Measurements from ENCODE around the gene STAB1. TPM values are rescaled to one million over a fixed set of nuclear protein-coding genes. Genes with fewer than 3 reads are reported as not detected.
"Not testable (repeated sequence)": the region's sequence is repeated elsewhere in the genome, so short reads cannot be mapped to it uniquely, and the experiment has no call there.

Gene STAB1
- total and polyA plus RNA-seq, 2 of the 13 experiments (the other 11 are each of a cell fraction or from before 2014, with no cell fraction given), result 0.09 to 0.34 TPM

GRCh38 chr3:52526671-52527038 is 31.5 kb downstream of the STAB1 start:
- in situ Hi-C loops (cut with HindIII; ENCODE audit: extremely low pct_ligation_motif_present, low pct_unique_long_range_greater_than_20kb); CTCF ChIA-PET (ENCODE audit: low intra/inter-chr PET ratio, low total read pairs): not testable (repeated sequence)
- WGBS (ENCODE audit: low lambda C conversion rate), result 94% methylated on average over 4 of the region's 5 CpGs

DNA sequence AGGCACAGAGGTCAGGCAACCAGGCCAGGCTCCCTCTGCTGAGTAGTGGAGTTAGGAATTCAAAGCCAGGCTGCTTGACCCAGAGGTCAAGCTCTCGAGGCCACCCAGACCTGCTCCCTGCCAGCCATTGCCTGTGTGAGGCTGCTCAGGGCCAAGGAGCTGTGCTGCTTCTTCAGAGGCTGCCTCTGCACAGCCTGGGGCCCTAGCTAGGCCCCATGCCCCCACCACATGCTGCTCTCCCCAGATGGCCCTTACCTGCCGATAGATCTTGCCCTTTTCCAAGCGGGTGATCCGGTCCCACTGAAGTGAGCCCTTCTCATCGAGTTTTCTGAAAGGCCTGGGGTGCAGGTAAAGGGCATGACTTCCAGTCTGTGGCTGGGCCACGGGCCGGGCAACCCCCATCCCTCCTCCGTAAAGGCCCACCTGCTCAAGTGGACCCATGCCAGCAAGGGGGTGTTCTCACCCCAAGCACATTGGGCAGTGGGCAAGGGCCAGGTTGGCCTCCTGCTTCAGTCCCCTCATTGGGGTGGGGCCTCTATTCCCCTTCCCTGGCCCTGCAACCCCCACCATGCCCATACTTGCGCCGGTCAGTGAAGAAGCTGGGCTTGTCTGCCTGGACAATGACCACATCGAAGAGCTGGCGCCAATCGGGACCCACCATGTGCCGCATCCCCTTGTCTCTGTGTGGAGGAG is 32.0 kb downstream of the STAB1 start:
- intact Hi-C loops (cut with micrococcal nuclease; ENCODE audit: unreplicated experiment), result no loop called here
- H3K36me3 ChIP-seq (replicated peaks in 1 of 2; ENCODE audit: control insufficient read depth in 1 of 2, insufficient read depth in 2 of 2, low read length in 2 of 2), result peaks cover 21 to 42% of the 10 kb centered on the region in 2 experiments
- DNase-seq (ENCODE audit: low spot score), result no peak

More at GRCh38 chr3:52526671-52527038, 31.5 kb downstream of the STAB1 start:
- H4K20me1 ChIP-seq (ENCODE audit: insufficient read depth, low read length); H3K4me2 ChIP-seq (ENCODE audit: low read depth, low read length); H2AFZ ChIP-seq (ENCODE audit: low read length); H3K9me3 ChIP-seq (ENCODE audit: low read length); H3K4me3 ChIP-seq (replicated peaks in 1 of 3; ENCODE audit: insufficient read depth in 1 of 3, low read depth in 2 of 3, low read length in 3 of 3); H3K27ac ChIP-seq (ENCODE audit: extremely low read length, insufficient read depth, low read length); intact Hi-C loops (cut with micrococcal nuclease; ENCODE audit: unreplicated experiment); H3K27me3 ChIP-seq (ENCODE audit: control insufficient read depth in 1 of 2, insufficient read depth in 2 of 2, low read length in 2 of 2); BruUV-seq (replicated peaks); H3K9ac ChIP-seq (ENCODE audit: insufficient read depth, low read depth, low read length); DNase-seq (ENCODE audit: low spot score); FAIRE-seq; ATAC-seq: not testable (repeated sequence)
- POLR2A ChIA-PET, result interaction anchor here (0.8 to 1.2 kb wide), 2 partner anchors 8 to 9 kb away, joined by 3 to 4 read pairs; partner anchors contain the start of gene UQCC5
- Histone ChIP-seq H3K79me2 (ENCODE audit: insufficient read depth, low read length) (peaks cover 13% of the 10 kb centered on the region), H3K36me3 (replicated peaks in 1 of 2; ENCODE audit: control insufficient read depth in 1 of 2, insufficient read depth in 2 of 2, low read length in 2 of 2) (peaks cover 21 to 42% of the 10 kb centered on the region in 2 experiments), H3K4me1 (ENCODE audit: insufficient read depth, low read length) (peaks cover 31% of the 10 kb centered on the region)

More for the DNA sequence above, 32.0 kb downstream of the STAB1 start:
- FAIRE-seq (no peak), ATAC-seq (no peak)
- no peak for TF ChIP-seq ZNF276 (CRISPR knock-in tag; IDR thresholded peaks at IDR 0.05; ENCODE audit: low read depth)
- no peak for TF ChIP-seq DNMT3B (CRISPR knock-in tag; conservative IDR thresholded peaks at IDR 0.05)
- no peak for TF ChIP-seq ZNF709 (CRISPR knock-in tag; IDR thresholded peaks at IDR 0.05)
- TF ChIP-seq GABPB1 (CRISPR knock-in tag; IDR thresholded peaks at IDR 0.05), result no peak
- no peak for TF ChIP-seq NR2F6 (IDR thresholded peaks at IDR 0.05)
- TF ChIP-seq NR2F6 (CRISPR knock-in tag; IDR thresholded peaks at IDR 0.05), result peak; percentile 22; the same call in 1 of the 2 replicates
- TF ChIP-seq AGO2 (optimal IDR thresholded peaks at IDR 0.05; ENCODE audit: low read depth, low read length), result peak; percentile 53
- TF ChIP-seq ZNF235 (CRISPR knock-in tag; IDR thresholded peaks at IDR 0.05; ENCODE audit: borderline replicate concordance), result no peak
- TF ChIP-seq ELF4 (CRISPR knock-in tag; IDR thresholded peaks at IDR 0.05; ENCODE audit: borderline replicate concordance), result no peak
- TF ChIP-seq ATF7 (IDR thresholded peaks at IDR 0.05), result no peak
- TF ChIP-seq ATF7 (CRISPR knock-in tag; IDR thresholded peaks at IDR 0.05), result no peak
- CTCF ChIA-PET (ENCODE audit: low intra/inter-chr PET ratio, low total read pairs), result no interaction called here
- Histone ChIP-seq H2AFZ (ENCODE audit: low read length) (no peak overlapping the region), H3K4me3 (replicated peaks in 1 of 3; ENCODE audit: insufficient read depth in 1 of 3, low read depth in 2 of 3, low read length in 3 of 3) (no peak overlapping the region), H3K4me1 (ENCODE audit: insufficient read depth, low read length) (peaks cover 36% of the 10 kb centered on the region), H4K20me1 (ENCODE audit: insufficient read depth, low read length) (0 out of 2 replicates have a peak, but pooled peaks cover 4% of the 10 kb centered on the region), H3K4me2 (ENCODE audit: low read depth, low read length) (no peak overlapping the region), H3K9me3 (ENCODE audit: low read length) (no peaks in the 10 kb centered on the region), H3K27ac (ENCODE audit: extremely low read length, insufficient read depth, low read length) (no peak overlapping the region), H3K79me2 (ENCODE audit: insufficient read depth, low read length) (peaks cover 18% of the 10 kb centered on the region), H3K27me3 (ENCODE audit: control insufficient read depth in 1 of 2, insufficient read depth in 2 of 2, low read length in 2 of 2) (no peaks in the 10 kb centered on the region), H3K9ac (ENCODE audit: insufficient read depth, low read depth, low read length) (no peak overlapping the region)
- BruUV-seq (replicated peaks), result no TSS peak
- 97% methylated on average over 7 of the region's 14 CpGs for WGBS (ENCODE audit: low lambda C conversion rate)
- POLR2A ChIA-PET, result interaction anchor here (0.8 to 1.2 kb wide), 2 partner anchors 9 kb away, joined by 3 to 4 read pairs; partner anchors contain the start of gene UQCC5
- in situ Hi-C loops (cut with HindIII; ENCODE audit: extremely low pct_ligation_motif_present, low pct_unique_long_range_greater_than_20kb), result no loop called here

All from HepG2 (cell line).